Liver (tissue), 9 donors: ENCODE results near the gene NR6A1. TPM values are rescaled to one million over a fixed set of nuclear protein-coding genes. Genes with fewer than 3 reads are reported as not detected.

Experiments
- DNase-seq: peaks from one replicate; pipeline ENCODE4 v3.0.0-alpha.2; 2017; ENCODE audit warnings: low spot score
- H3K27ac ChIP-seq, 2 donors: one replicate each; pipeline ENCODE4 v1.7.0; 2013; ENCODE audit warnings: inconsistent platforms in 2 of 2, low read length in 2 of 2, control low read depth in 1 of 2, low read depth in 1 of 2, mild to moderate bottlenecking in 1 of 2
- H3K27me3 ChIP-seq, 4 donors: one replicate each; pipeline versions ENCODE4 v1.6.1 to v1.7.0; 2013; ENCODE audit warnings: low read length in 3 of 4, inconsistent platforms in 1 of 4, mild to moderate bottlenecking in 1 of 4, moderate library complexity in 1 of 4; ENCODE audit not compliant: control insufficient read depth in 4 of 4, insufficient read depth in 4 of 4
- H3K36me3 ChIP-seq, 4 donors: one replicate each; pipeline versions ENCODE4 v1.6.1 to v1.7.0; 2013; ENCODE audit warnings: low read length in 3 of 4, mild to moderate bottlenecking in 3 of 4, low read depth in 1 of 4, moderate library complexity in 1 of 4; ENCODE audit not compliant: control insufficient read depth in 4 of 4, insufficient read depth in 3 of 4
- H3K4me1 ChIP-seq, 4 donors: one replicate each; pipeline versions ENCODE4 v1.6.1 to v1.7.0; 2013; ENCODE audit warnings: low read length in 3 of 4, mild to moderate bottlenecking in 3 of 4, moderate library complexity in 1 of 4; ENCODE audit not compliant: control insufficient read depth in 4 of 4, insufficient read depth in 4 of 4
- H3K4me3 ChIP-seq, 3 donors: one replicate each; pipeline versions ENCODE4 v1.6.1 to v1.7.0; 2013; ENCODE audit warnings: low read length in 3 of 3, control low read depth in 1 of 3, low read depth in 1 of 3, mild to moderate bottlenecking in 1 of 3
- H3K9ac ChIP-seq, 2 donors: one replicate each; pipeline ENCODE4 v1.7.0; 2013; ENCODE audit warnings: low read length in 2 of 2, mild to moderate bottlenecking in 2 of 2, moderate library complexity in 2 of 2, control low read depth in 1 of 2, low read depth in 1 of 2
- H3K9me3 ChIP-seq, 4 donors: one replicate each; pipeline versions ENCODE4 v1.6.1 to v1.7.0; 2013; ENCODE audit warnings: low read length in 3 of 4; ENCODE audit not compliant: control insufficient read depth in 4 of 4
- ATF3 ChIP-seq: IDR thresholded peaks from 2 replicates; pipeline ENCODE4 v1.6.1; 2016; ENCODE audit warnings: antibody characterized with exemption
- CTCF ChIP-seq: fragments of 150-350 bp; IDR thresholded peaks from 2 replicates; pipeline ENCODE4 v1.5.1; 2017; ENCODE audit warnings: improper control_type of control experiment, low read depth, low read length; ENCODE audit not compliant: missing input control
- GABPA ChIP-seq, 2 donors: IDR thresholded peaks in 1 of 2; conservative IDR thresholded peaks in 1 of 2; 2 replicates each; pipeline ENCODE4 v1.6.1; 2016; ENCODE audit warnings: antibody characterized with exemption in 2 of 2, mild to moderate bottlenecking in 1 of 2, moderate library complexity in 1 of 2
- HNF4A ChIP-seq, 2 donors: conservative IDR thresholded peaks; 2 replicates each; pipeline ENCODE4 v1.6.1; 2016; ENCODE audit warnings: antibody characterized with exemption in 2 of 2, mild to moderate bottlenecking in 2 of 2
- HNF4G ChIP-seq: IDR thresholded peaks from 2 replicates; pipeline ENCODE4 v1.6.1; 2016; ENCODE audit warnings: antibody characterized with exemption
- JUND ChIP-seq, 2 donors: IDR thresholded peaks; 2 replicates each; pipeline ENCODE4 v1.6.1; 2016; ENCODE audit warnings: antibody characterized with exemption in 2 of 2
- MAX ChIP-seq: IDR thresholded peaks from 2 replicates; pipeline ENCODE4 v1.6.1; 2016; ENCODE audit warnings: antibody characterized with exemption
- NR2F2 ChIP-seq: IDR thresholded peaks from 2 replicates; pipeline ENCODE4 v1.6.1; 2016; ENCODE audit warnings: antibody characterized with exemption
- RAD21 ChIP-seq, 2 donors: IDR thresholded peaks; 2 replicates each; pipeline ENCODE4 v1.6.1; 2016; ENCODE audit warnings: antibody characterized with exemption in 2 of 2, mild to moderate bottlenecking in 2 of 2
- REST ChIP-seq: IDR thresholded peaks from 2 replicates; pipeline ENCODE4 v1.6.1; 2016; ENCODE audit warnings: antibody characterized with exemption, mild to moderate bottlenecking
- RXRA ChIP-seq, 2 donors: IDR thresholded peaks; 2 replicates each; pipeline ENCODE4 v1.6.1; 2017 to 2018; ENCODE audit warnings: antibody characterized with exemption in 2 of 2, mild to moderate bottlenecking in 1 of 2
- SP1 ChIP-seq: IDR thresholded peaks from 2 replicates; pipeline ENCODE4 v1.6.1; 2018; ENCODE audit warnings: antibody characterized with exemption, mild to moderate bottlenecking
- TAF1 ChIP-seq: conservative IDR thresholded peaks from 2 replicates; pipeline ENCODE4 v1.6.1; 2016; ENCODE audit warnings: antibody characterized with exemption, mild to moderate bottlenecking
- YY1 ChIP-seq: IDR thresholded peaks from 2 replicates; pipeline ENCODE4 v1.6.1; 2016; ENCODE audit warnings: antibody characterized with exemption, mild to moderate bottlenecking
- ZBTB33 ChIP-seq: IDR thresholded peaks from 2 replicates; pipeline ENCODE4 v1.6.1; 2016; ENCODE audit warnings: antibody characterized with exemption
- WGBS: extraction: QIAGEN DNeasy Blood & Tissue Kit; methylation state at CpG from one replicate; pipeline ENCODE4 v1.1.7; 2013; 5-methylcytosine and 5-hydroxymethylcytosine counted together
- polyA plus RNA-seq, 2 donors: library from polyadenylated mRNA; stranded (reverse) in 1 of 2; unstranded in 1 of 2; fragments of 200-250 nt in 1 of 2; fragments of >200 nt in 1 of 2; fragmentation: Nextera tagmentation in 1 of 2; extraction: Ambion mirVana in 1 of 2; gene quantifications; one replicate each; pipeline versions ENCODE4 v1.2.1 to v1.2.3, GENCODE V29; 2013 to 2015
- total RNA-seq, 2 donors: library from RNA; depleted of rRNA; stranded (reverse); fragments of >200 nt; gene quantifications; one replicate each; pipeline ENCODE4 v1.2.3, GENCODE V29; 2014
- donor health status: healthy.
- donor health status: healthy.
- donor health status: healthy.
- donor health status: healthy.
- donor health status: healthy.

The NR6A1 gene
- total and polyA plus RNA-seq, 4 donors = 0.72 to 6.1 (median 2.1) TPM

GRCh38 chr9:124754289-124754688 lies 16.8 kb downstream of the NR6A1 start:
- Histone ChIP-seq H3K27me3 (no peaks in the 10 kb centered on the region), H3K27ac (no peak overlapping the region), H3K9ac (no peak overlapping the region), H3K4me1 (peaks cover 0 to 20% (median 5%) of the 10 kb centered on the region in 4 donors), H3K9me3 (no peaks in the 10 kb centered on the region), H3K4me3 (no peak overlapping the region), H3K36me3 (no peaks in the 10 kb centered on the region)
- TF ChIP-seq ZBTB33 = no peak
- TF ChIP-seq ATF3 = no peak
- TF ChIP-seq JUND (IDR thresholded peaks at IDR 0.05) = no peak
- TF ChIP-seq MAX = no peak
- TF ChIP-seq CTCF = peak; percentile 8
- no peak for TF ChIP-seq YY1
- no peak for TF ChIP-seq TAF1
- TF ChIP-seq REST = no peak
- no peak for TF ChIP-seq RXRA (IDR thresholded peaks at IDR 0.05)
- no peak for TF ChIP-seq HNF4A (conservative IDR thresholded peaks at IDR 0.05)
- no peak for TF ChIP-seq NR2F2
- peak; percentile 50 to 61 for TF ChIP-seq RAD21 (IDR thresholded peaks at IDR 0.05)
- DNase-seq = no peak
- 48% methylated on average over 4 of the region's 4 CpGs for WGBS

- no peaks in the 10 kb centered on the region for H3K9me3 ChIP-seq
- no peak overlapping the region for H3K27ac ChIP-seq
- H3K4me3 ChIP-seq = no peak overlapping the region
- no peak overlapping the region for H3K9ac ChIP-seq
- H3K36me3 ChIP-seq = no peaks in the 10 kb centered on the region
- H3K27me3 ChIP-seq = no peaks in the 10 kb centered on the region
- TF ChIP-seq YY1 (no peak), CTCF (no peak), MAX (no peak), ATF3 (no peak), RAD21 (IDR thresholded peaks at IDR 0.05) (no peak), SP1 (no peak), ZBTB33 (no peak), RXRA (IDR thresholded peaks at IDR 0.05) (no peak), NR2F2 (no peak), JUND (IDR thresholded peaks at IDR 0.05) (no peak), GABPA (IDR thresholded peaks at IDR 0.05 in 1 of 2, conservative IDR thresholded peaks at IDR 0.05 in 1 of 2) (no peak), HNF4G (no peak)
- DNase-seq = no peak
- H3K4me1 ChIP-seq = peaks cover 1 to 11% (median 4%) of the 10 kb centered on the region in 4 donors
- WGBS = 85% methylated on average over 1 of the region's 1 CpG
Observed at GRCh38 chr9:124752967-124753366, 18.1 kb downstream of the NR6A1 start.
